Kidney (tissue), 14 donors: Measurements from ENCODE around the gene ERLEC1. TPM values are rescaled to one million over a fixed set of nuclear protein-coding genes. Genes with fewer than 3 reads are reported as not detected.
"Not testable (repeated sequence)": the region's sequence is repeated elsewhere in the genome, so short reads cannot be mapped to it uniquely, and the experiment has no call there.

ENCODE experiments used
- DNase-seq, 5 donors: peaks; one replicate each; pipeline ENCODE4 v3.0.0-alpha.2; 2013 to 2020
- FAIRE-seq: peaks from 2 replicates; lab custom pipeline; 2012; peaks lifted over from hg19 to GRCh38; lab: Jason Lieb, UNC
- H3K27ac ChIP-seq, 2 donors: one replicate each; pipeline ENCODE4 v1.7.0; 2013; ENCODE audit warnings: low read depth in 2 of 2, low read length in 2 of 2, inconsistent platforms in 1 of 2
- H3K27me3 ChIP-seq: one replicate; pipeline ENCODE4 v1.7.1; 2013; ENCODE audit warnings: low read length, inconsistent platforms; ENCODE audit not compliant: control insufficient read depth, insufficient read depth
- H3K36me3 ChIP-seq, 3 donors: one replicate each; pipeline versions ENCODE4 v1.7.0 to v1.7.1; 2013; ENCODE audit warnings: low read length in 3 of 3, control low read depth in 1 of 3, inconsistent platforms in 1 of 3; ENCODE audit not compliant: insufficient read depth in 3 of 3, control insufficient read depth in 2 of 3
- H3K4me1 ChIP-seq, 3 donors: one replicate each; pipeline versions ENCODE4 v1.7.0 to v1.7.1; 2013; ENCODE audit warnings: low read length in 3 of 3, inconsistent platforms in 1 of 3, low read depth in 1 of 3; ENCODE audit not compliant: control insufficient read depth in 2 of 3, insufficient read depth in 2 of 3
- H3K4me3 ChIP-seq, 3 donors: one replicate each; pipeline versions ENCODE4 v1.7.0 to v1.8.1; 2013; ENCODE audit warnings: low read length in 3 of 3, control low read depth in 1 of 3, inconsistent platforms in 1 of 3
- H3K9ac ChIP-seq, 3 donors: one replicate each; pipeline versions ENCODE4 v1.7.0 to v1.7.1; 2013; ENCODE audit warnings: low read length in 3 of 3, control low read depth in 1 of 3, inconsistent platforms in 1 of 3
- H3K9me3 ChIP-seq, 3 donors: one replicate each; pipeline versions ENCODE4 v1.7.0 to v1.7.1; 2013; ENCODE audit warnings: low read length in 3 of 3, control low read depth in 1 of 3, inconsistent platforms in 1 of 3; ENCODE audit not compliant: control insufficient read depth in 2 of 3, insufficient read depth in 1 of 3
- CTCF ChIP-seq: IDR thresholded peaks from 3 replicates; pipeline ENCODE4 v1.5.1; 2012; ENCODE audit warnings: mild to moderate bottlenecking, moderate library complexity, borderline replicate concordance; ENCODE audit not compliant: insufficient read depth; ENCODE audit errors: extremely low read depth
- intact Hi-C: fragments of 100-400 bp; cut with DNase I; formaldehyde crosslinking; loops from one replicate; pipeline ENCODE4 v1.11.1; 2022
- polyA plus RNA-seq: library from polyadenylated mRNA; stranded (reverse); fragments of 350-450 nt; fragmentation: Illumina TruSeq; extraction: RNeasy Lipid Tissue Mini Kit (QIAGEN cat#74804); gene quantifications from one replicate; pipeline ENCODE4 v1.2.3, GENCODE V29; 2014; ENCODE audit warnings: low read depth, low replicate concordance; ENCODE audit not compliant: insufficient read depth
- total RNA-seq: library from RNA; stranded (reverse); fragmentation: NEBNext Ultra II Directional; extraction: Animal tissue kit (Norgen Biotek cat#: 25700); gene quantifications from one replicate; pipeline ENCODE4 v1.2.1, GENCODE V29; 2021
- donor health status: control.
- donor health status: control.
- donor health status: control.
- donor health status: control.
- donor health status: control.
- donor health status: DM: yes; HTN: yes; CAD: no.
- donor health status: Normal renal cell carcinoma (clear cell type).

ERLEC1 gene
- total and polyA plus RNA-seq, 2 donors from 2014 or later = 39.9 to 43.7 TPM

GRCh38 chr2:53753041-53753440, 33.8 kb upstream of the ERLEC1 start:
- TF ChIP-seq CTCF = no peak
- H3K9me3 ChIP-seq = no peaks in the 10 kb centered on the region
- H3K36me3 ChIP-seq = peaks cover 2 to 8% (median 3%) of the 10 kb centered on the region in 3 donors
- intact Hi-C loops = no loop called here
- H3K4me3 ChIP-seq = no peak overlapping the region
- DNase-seq (no peak), FAIRE-seq (no peak)
- H3K27ac ChIP-seq = no peak overlapping the region
- no peaks in the 10 kb centered on the region for H3K4me1 ChIP-seq
- no peak overlapping the region for H3K9ac ChIP-seq
- H3K27me3 ChIP-seq = no peaks in the 10 kb centered on the region

- DNase-seq (no peak), FAIRE-seq (no peak)
- Histone ChIP-seq H3K27ac (no peak overlapping the region), H3K9ac (no peak overlapping the region), H3K4me3 (no peak overlapping the region), H3K36me3 (peaks cover 0 to 8% (median 6%) of the 10 kb centered on the region in 3 donors), H3K27me3 (no peaks in the 10 kb centered on the region), H3K9me3 (no peaks in the 10 kb centered on the region), H3K4me1 (no peaks in the 10 kb centered on the region)
- TF ChIP-seq CTCF = no peak
- intact Hi-C loops = no loop called here
These were observed 31.7 kb upstream of the ERLEC1 start for GRCh38 chr2:53755121-53755520.

GRCh38 chr2:53756644-53757043, 30.2 kb upstream of the ERLEC1 start:
- intact Hi-C loops = no loop called here
- H3K9me3 ChIP-seq = no peaks in the 10 kb centered on the region
- H3K36me3 ChIP-seq = peaks cover 0 to 8% (median 6%) of the 10 kb centered on the region in 3 donors
- TF ChIP-seq CTCF = no peak
- H3K4me3 ChIP-seq = no peak overlapping the region
- H3K27ac ChIP-seq = no peak overlapping the region
- no peak for FAIRE-seq
- H3K4me1 ChIP-seq = no peaks in the 10 kb centered on the region
- H3K27me3 ChIP-seq = no peaks in the 10 kb centered on the region
- DNase-seq = no peak
- H3K9ac ChIP-seq = no peak overlapping the region

GRCh38 chr2:53757206-53757605, 29.6 kb upstream of the ERLEC1 start:
- H3K4me1 ChIP-seq, H3K4me3 ChIP-seq, DNase-seq, H3K9ac ChIP-seq, H3K27me3 ChIP-seq, intact Hi-C loops, H3K27ac ChIP-seq, H3K9me3 ChIP-seq, H3K36me3 ChIP-seq, FAIRE-seq: not testable (repeated sequence)
